Thyroid gland (tissue), 4 donors: ENCODE data around the gene SOX10.

Experiments used
- POLR2A ChIP-seq, 2 donors: fragments of 450-650 bp; IDR thresholded peaks; one replicate each; pipeline ENCODE4 v1.6.1; 2017; ENCODE audit warnings: antibody characterized with exemption in 2 of 2, mild to moderate bottlenecking in 2 of 2, moderate library complexity in 1 of 2
- TF ChIP-seq, protein P1 (sequence below), 6 experiments: fragments of 200-600 bp in 3 of 6; fragments of 450-650 bp in 3 of 6; sonication (generic) in 3 of 6; IDR thresholded peaks; one replicate each; pipeline ENCODE4 v1.5.1; 2016 to 2019; ENCODE audit warnings: antibody characterized with exemption in 6 of 6, mild to moderate bottlenecking in 2 of 6, inconsistent platforms in 1 of 6, moderate library complexity in 1 of 6

DNA sequence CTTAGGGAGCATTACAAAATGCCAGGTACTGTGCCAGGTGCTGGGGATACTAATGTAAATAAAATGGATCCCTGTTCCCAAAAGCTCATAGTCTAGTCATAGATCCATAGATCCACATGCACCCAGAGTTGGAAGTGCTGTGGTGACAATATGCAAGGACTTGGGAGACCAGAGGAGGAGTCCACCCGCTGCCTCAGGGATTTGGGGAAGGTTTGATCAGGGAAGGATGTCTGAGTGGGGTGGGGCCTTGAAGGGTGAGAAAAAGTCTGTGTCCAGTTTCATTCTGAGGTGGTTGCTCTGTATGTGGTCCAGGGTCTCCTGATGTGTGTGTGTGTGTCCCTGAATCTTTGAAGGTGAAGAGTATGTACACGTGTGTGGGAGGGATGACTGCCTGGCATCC lies 9.2 kb downstream of the SOX10 start:
- TF ChIP-seq POLR2A (IDR thresholded peaks at IDR 0.05): no peak
- TF ChIP-seq, protein P1, sequence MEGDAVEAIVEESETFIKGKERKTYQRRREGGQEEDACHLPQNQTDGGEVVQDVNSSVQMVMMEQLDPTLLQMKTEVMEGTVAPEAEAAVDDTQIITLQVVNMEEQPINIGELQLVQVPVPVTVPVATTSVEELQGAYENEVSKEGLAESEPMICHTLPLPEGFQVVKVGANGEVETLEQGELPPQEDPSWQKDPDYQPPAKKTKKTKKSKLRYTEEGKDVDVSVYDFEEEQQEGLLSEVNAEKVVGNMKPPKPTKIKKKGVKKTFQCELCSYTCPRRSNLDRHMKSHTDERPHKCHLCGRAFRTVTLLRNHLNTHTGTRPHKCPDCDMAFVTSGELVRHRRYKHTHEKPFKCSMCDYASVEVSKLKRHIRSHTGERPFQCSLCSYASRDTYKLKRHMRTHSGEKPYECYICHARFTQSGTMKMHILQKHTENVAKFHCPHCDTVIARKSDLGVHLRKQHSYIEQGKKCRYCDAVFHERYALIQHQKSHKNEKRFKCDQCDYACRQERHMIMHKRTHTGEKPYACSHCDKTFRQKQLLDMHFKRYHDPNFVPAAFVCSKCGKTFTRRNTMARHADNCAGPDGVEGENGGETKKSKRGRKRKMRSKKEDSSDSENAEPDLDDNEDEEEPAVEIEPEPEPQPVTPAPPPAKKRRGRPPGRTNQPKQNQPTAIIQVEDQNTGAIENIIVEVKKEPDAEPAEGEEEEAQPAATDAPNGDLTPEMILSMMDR (IDR thresholded peaks at IDR 0.05): no peak
